ENCODE results near the gene NPFF. TPM values are rescaled to one million over a fixed set of nuclear protein-coding genes. Genes with fewer than 3 reads are reported as not detected.
A peak's percentile ranks its signal among the peaks of the same experiment; 100 is the strongest.

NPFF gene
- total RNA-seq, 1 donor from 2014 or later: not detected

DNA sequence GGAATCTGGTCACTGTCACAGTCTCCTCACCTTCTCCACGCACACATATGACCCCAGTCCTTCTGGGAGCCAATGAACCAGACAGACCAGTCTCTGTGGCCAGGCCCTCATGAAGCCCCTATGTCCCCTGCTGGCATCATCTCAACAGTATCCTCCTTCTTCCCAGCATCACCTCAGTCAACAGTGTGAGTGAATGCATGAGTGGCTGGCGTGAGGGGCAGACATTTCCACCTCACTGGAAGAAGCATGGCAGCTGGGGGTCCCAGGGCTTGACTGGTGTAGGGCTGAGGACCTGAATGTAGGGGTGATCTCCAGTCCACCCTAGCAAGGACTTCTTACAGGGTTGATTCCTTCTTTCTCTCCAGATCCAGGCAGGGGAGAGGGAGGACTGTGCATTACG, 9.8 kb downstream of the NPFF start:
- H3K27ac ChIP-seq (ENCODE audit: low read depth, low read length): no peak overlapping the region
- no peaks in the 10 kb centered on the region for H3K27me3 ChIP-seq (ENCODE audit: control insufficient read depth in 3 of 3, insufficient read depth in 3 of 3, low read length in 3 of 3)
- H3K9ac ChIP-seq (ENCODE audit: low read depth in 1 of 3, low read length in 3 of 3): no peak overlapping the region
- no peaks in the 10 kb centered on the region for H3K36me3 ChIP-seq (ENCODE audit: control insufficient read depth in 3 of 3, insufficient read depth in 3 of 3, low read length in 3 of 3)
- H3K4me1 ChIP-seq (ENCODE audit: control insufficient read depth in 3 of 3, insufficient read depth in 3 of 3, low read length in 3 of 3): peaks cover 43 to 55% (median 45%) of the 10 kb centered on the region in 3 donors
- H3K4me3 ChIP-seq (ENCODE audit: low read length in 3 of 3): no peak overlapping the region
- no peaks in the 10 kb centered on the region for H3K9me3 ChIP-seq (ENCODE audit: control insufficient read depth in 3 of 3, low read length in 3 of 3)

DNA sequence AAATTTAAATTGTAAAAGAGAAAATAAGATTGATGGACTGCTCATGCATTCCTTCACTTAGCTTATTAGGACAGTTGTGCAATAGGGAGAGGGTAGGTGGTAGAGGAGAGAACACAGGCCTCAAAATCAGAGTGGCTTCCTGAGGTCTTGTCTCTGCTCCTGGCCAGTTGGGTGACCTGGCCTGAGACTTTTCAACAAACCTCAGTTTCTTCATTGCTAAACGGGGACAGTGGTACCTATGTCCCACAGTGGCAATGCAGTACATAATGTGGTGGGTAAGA, 10.6 kb downstream of the NPFF start:
- no peak overlapping the region for H3K4me3 ChIP-seq (ENCODE audit: low read length in 3 of 3)
- H3K27me3 ChIP-seq (ENCODE audit: control insufficient read depth in 3 of 3, insufficient read depth in 3 of 3, low read length in 3 of 3): no peaks in the 10 kb centered on the region
- no peaks in the 10 kb centered on the region for H3K36me3 ChIP-seq (ENCODE audit: control insufficient read depth in 3 of 3, insufficient read depth in 3 of 3, low read length in 3 of 3)
- no peaks in the 10 kb centered on the region for H3K9me3 ChIP-seq (ENCODE audit: control insufficient read depth in 3 of 3, low read length in 3 of 3)
- peak overlapping the region; percentile 6 for H3K27ac ChIP-seq (ENCODE audit: low read depth, low read length)
- H3K9ac ChIP-seq (ENCODE audit: low read depth in 1 of 3, low read length in 3 of 3): no peak overlapping the region
- peaks cover 41 to 54% (median 44%) of the 10 kb centered on the region in 3 donors for H3K4me1 ChIP-seq (ENCODE audit: control insufficient read depth in 3 of 3, insufficient read depth in 3 of 3, low read length in 3 of 3)

DNA sequence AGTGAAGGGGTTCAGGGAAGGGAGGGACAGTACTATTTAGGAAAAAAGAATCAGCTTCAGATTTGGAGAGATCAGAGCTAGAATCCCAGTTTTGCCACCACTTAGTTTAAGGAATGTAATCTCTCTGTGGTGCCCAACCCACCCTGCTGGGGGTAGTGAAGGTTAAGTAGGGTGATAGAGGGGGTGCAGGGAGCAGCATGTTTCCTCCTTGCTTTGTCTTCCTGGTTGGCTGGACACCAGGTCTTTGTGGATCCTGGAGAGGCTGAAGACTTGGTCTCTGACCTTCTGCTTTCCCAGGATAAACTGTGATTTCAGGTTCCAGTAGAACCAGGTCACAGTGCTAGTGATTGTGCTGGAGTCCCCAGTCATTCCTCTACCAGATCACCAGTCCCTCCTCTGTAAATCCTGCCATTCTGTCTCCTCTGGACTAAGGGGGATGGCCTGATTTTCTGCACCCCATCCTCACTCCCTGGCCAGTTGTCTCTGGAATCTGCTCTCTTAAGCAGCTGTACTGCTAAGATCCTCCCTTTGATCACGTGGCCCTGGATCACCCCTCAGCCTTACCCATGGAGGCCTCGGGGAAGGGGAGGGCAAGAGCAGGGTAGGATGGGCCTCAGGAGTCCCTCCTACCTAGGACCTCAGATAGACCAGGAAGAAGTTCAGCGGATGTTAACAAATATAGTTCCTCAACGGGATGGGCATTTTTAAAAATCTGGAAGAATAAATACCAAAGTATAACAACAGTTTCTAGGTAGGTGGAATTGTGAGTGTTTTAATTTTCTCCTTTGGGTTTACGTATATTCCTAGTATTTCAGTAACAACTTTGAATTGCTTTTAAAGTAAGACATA, 11.2 kb downstream of the NPFF start:
- Histone ChIP-seq H3K36me3 (ENCODE audit: control insufficient read depth in 3 of 3, insufficient read depth in 3 of 3, low read length in 3 of 3) (no peaks in the 10 kb centered on the region), H3K4me3 (ENCODE audit: low read length in 3 of 3) (no peak overlapping the region), H3K9ac (ENCODE audit: low read depth in 1 of 3, low read length in 3 of 3) (no peak overlapping the region), H3K27ac (ENCODE audit: low read depth, low read length) (peak overlapping the region; percentile 6), H3K9me3 (ENCODE audit: control insufficient read depth in 3 of 3, low read length in 3 of 3) (no peaks in the 10 kb centered on the region), H3K4me1 (ENCODE audit: control insufficient read depth in 3 of 3, insufficient read depth in 3 of 3, low read length in 3 of 3) (peaks cover 37 to 48% (median 41%) of the 10 kb centered on the region in 3 donors), H3K27me3 (ENCODE audit: control insufficient read depth in 3 of 3, insufficient read depth in 3 of 3, low read length in 3 of 3) (no peaks in the 10 kb centered on the region)

DNA sequence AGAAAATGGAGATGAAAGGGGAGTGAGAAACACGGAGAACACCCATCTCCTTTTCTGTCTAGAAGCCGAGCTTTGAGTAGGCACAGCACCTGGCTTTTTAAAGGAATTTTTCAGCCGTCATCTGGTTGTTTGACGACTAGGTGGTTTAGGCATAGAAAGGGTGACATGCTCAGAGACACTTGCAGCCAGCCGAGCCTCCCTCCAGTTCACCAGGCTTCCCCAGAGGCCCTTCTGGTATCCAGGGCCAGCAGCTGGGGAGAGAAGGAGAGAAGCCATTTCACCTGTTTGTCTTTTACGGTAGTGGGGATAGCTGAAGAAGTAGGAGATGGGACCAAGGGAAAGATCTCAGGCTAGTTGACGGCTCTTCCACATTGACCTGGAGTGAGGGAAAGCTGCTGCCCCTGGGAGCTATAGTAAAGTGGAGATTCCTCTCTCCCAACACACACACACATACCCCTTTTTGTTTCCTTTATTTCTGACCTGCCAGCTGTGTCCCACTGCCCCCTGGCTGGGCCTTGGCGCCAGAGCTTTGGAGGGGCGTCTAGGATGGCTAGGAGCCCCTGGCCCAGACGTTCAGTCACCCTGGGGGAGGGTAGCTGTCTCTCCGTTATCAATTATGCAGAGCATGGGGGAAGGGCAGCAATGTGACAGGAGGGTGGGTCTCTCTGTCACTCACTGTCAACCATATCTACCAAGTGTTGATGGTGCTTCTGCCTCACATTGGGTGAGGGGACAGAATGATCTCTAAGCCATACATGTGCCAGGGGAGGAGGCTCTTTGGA, 13.5 kb downstream of the NPFF start:
- Histone ChIP-seq H3K9me3 (ENCODE audit: control insufficient read depth in 3 of 3, low read length in 3 of 3) (no peaks in the 10 kb centered on the region), H3K4me1 (ENCODE audit: control insufficient read depth in 3 of 3, insufficient read depth in 3 of 3, low read length in 3 of 3) (peaks cover 23 to 35% (median 32%) of the 10 kb centered on the region in 3 donors), H3K4me3 (ENCODE audit: low read length in 3 of 3) (peak overlapping the region; percentile 77 to 82 (median 80)), H3K27ac (ENCODE audit: low read depth, low read length) (peak overlapping the region; percentile 83), H3K9ac (ENCODE audit: low read depth in 1 of 3, low read length in 3 of 3) (peak overlapping the region; percentile 69 to 80 (median 69)), H3K36me3 (ENCODE audit: control insufficient read depth in 3 of 3, insufficient read depth in 3 of 3, low read length in 3 of 3) (no peaks in the 10 kb centered on the region), H3K27me3 (ENCODE audit: control insufficient read depth in 3 of 3, insufficient read depth in 3 of 3, low read length in 3 of 3) (no peaks in the 10 kb centered on the region)

DNA sequence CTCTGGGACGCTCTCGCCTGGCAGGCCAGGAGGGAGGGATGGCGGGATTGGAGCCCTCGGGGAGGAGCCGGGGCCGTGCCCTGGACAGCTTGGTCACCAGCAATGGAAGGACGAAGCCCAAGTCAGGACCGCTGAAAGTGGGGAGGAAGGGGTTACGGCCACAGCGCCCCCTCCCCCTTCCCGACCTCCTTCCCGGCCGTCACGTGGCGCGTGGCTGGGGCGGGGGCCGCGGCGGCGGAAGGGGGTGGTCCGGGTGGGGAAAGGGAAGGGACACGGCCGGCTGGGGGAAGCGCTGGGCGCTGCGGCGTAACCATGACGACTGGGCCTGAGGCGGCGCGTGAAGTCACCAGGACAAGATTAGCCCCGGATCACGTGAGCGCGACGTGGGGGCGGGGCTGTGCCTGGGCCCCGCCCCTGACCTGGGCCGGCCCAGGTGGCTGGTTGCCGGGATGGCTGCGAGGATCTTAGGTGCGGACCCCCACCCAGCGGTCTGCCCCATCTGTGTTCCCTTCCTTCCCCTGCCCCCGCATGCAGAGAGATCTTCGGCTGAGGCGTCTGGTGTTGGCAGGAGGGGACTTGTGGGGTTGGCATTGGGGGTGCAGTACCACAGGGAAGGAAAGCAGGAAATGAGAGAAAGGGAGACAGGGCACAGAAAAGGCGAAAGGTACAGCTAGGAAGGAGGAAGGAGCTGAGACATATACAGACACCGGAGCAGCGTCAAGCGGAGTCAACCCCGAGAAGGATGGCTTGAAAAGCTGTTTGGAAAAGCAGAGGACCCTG, 14.3 kb downstream of the NPFF start:
- H3K4me3 ChIP-seq (ENCODE audit: low read length in 3 of 3): peak overlapping the region; percentile 77 to 82 (median 80)
- H3K4me1 ChIP-seq (ENCODE audit: control insufficient read depth in 3 of 3, insufficient read depth in 3 of 3, low read length in 3 of 3): peaks cover 18 to 29% (median 26%) of the 10 kb centered on the region in 3 donors
- no peaks in the 10 kb centered on the region for H3K9me3 ChIP-seq (ENCODE audit: control insufficient read depth in 3 of 3, low read length in 3 of 3)
- peak overlapping the region; percentile 83 for H3K27ac ChIP-seq (ENCODE audit: low read depth, low read length)
- peaks cover 0 to 2% (median 0%) of the 10 kb centered on the region in 3 donors for H3K36me3 ChIP-seq (ENCODE audit: control insufficient read depth in 3 of 3, insufficient read depth in 3 of 3, low read length in 3 of 3)
- H3K9ac ChIP-seq (ENCODE audit: low read depth in 1 of 3, low read length in 3 of 3): peak overlapping the region; percentile 69 to 80 (median 80)
- no peaks in the 10 kb centered on the region for H3K27me3 ChIP-seq (ENCODE audit: control insufficient read depth in 3 of 3, insufficient read depth in 3 of 3, low read length in 3 of 3)

DNA sequence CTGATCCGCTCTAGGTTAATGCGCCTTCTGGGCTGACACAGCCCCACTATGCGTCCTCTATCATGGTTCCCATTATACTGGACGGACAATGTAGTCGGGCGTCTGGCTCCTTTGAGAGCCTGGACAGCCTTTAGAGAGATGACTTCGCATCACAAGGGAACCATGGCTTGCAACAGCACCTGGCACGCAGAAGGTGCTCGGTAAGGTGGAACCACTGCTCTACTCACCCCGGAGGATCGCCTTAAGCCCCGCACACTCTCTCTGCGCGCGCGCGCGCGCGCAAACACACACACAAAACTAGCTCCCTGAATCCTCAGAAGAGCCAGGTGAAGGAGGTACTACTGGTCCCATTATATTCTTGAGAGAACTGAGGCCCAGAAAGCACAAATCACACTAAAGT, 15.1 kb downstream of the NPFF start:
- Histone ChIP-seq H3K36me3 (ENCODE audit: control insufficient read depth in 3 of 3, insufficient read depth in 3 of 3, low read length in 3 of 3) (peaks cover 0 to 8% (median 3%) of the 10 kb centered on the region in 3 donors), H3K4me3 (ENCODE audit: low read length in 3 of 3) (peak overlapping the region; percentile 59 to 82 (median 80)), H3K4me1 (ENCODE audit: control insufficient read depth in 3 of 3, insufficient read depth in 3 of 3, low read length in 3 of 3) (peaks cover 18 to 25% (median 23%) of the 10 kb centered on the region in 3 donors), H3K9ac (ENCODE audit: low read depth in 1 of 3, low read length in 3 of 3) (peak overlapping the region in 1 of 3 donors; percentile 23), H3K9me3 (ENCODE audit: control insufficient read depth in 3 of 3, low read length in 3 of 3) (no peaks in the 10 kb centered on the region), H3K27me3 (ENCODE audit: control insufficient read depth in 3 of 3, insufficient read depth in 3 of 3, low read length in 3 of 3) (no peaks in the 10 kb centered on the region), H3K27ac (ENCODE audit: low read depth, low read length) (peak overlapping the region; percentile 83)

DNA sequence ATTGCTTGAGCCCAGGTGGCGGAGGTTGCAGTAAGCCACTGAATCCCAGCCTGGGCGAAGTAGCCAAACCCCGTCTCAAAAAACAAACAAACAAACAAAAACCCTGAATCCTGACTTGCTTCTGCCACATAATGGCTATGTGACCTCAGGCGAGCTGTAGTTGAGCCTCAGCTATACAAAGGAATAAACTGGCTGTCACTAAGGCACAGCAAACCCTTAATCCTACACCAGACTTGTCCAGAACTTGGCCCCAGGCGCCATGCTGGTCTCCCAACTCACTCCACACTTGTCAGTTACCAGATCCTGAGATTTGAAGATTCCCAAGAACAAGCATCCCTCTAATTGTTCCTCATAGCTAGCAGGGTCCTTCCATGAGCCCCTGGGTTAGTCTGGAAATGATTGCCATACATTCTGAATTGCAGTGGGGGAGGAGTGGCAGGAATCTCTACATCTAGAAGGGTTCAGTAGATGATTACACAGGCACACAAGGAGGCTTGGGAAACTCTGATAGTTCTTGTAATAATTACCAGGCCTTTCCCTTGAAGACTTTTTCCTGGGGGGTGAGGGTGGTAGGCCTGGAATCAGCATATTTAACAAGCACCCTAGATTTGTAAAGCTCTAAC, 17.9 kb downstream of the NPFF start:
- Histone ChIP-seq H3K4me1 (ENCODE audit: control insufficient read depth in 3 of 3, insufficient read depth in 3 of 3, low read length in 3 of 3) (peaks cover 13 to 18% (median 16%) of the 10 kb centered on the region in 3 donors), H3K27me3 (ENCODE audit: control insufficient read depth in 3 of 3, insufficient read depth in 3 of 3, low read length in 3 of 3) (no peaks in the 10 kb centered on the region)

DNA sequence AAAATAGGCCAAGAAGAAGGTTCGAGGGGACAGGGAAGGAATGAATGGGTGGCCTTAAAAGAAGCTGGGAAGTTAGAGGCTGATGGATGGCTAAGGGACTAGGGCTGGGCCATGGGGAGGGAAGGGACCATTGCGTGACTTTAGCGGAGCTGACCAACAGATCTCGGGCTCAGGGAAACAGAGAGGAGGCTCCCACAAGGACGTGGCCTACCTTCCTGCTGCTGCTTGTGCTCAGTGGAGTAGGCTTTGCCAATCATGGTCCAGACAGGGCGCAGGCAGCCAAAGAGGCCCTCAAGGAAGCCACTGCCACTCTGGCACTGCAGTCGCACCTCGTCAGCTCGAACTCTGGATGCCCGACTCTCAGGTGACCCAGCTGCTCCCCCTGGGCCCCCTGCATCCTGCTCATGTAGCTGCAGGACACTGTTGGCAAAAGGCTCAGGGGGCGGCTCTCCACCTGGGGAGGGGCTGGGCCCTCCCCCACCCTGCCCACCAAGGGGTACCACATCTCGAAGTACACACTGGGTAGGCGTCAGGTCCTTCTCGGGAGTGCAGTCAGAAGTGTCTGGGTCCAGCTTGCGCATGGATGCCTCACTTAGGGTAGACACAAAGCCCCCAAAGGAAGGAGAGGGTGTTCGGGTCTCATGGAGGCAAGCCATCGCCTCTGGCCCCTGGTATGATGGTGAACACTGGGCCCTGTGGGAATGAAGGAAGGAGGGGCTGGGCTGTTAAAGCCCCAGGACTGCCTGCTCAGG, 20.4 kb downstream of the NPFF start:
- Histone ChIP-seq H3K9ac (ENCODE audit: low read depth in 1 of 3, low read length in 3 of 3) (peak overlapping the region in 1 of 3 donors; percentile 11), H3K4me1 (ENCODE audit: control insufficient read depth in 3 of 3, insufficient read depth in 3 of 3, low read length in 3 of 3) (peaks cover 0 to 9% (median 7%) of the 10 kb centered on the region in 3 donors), H3K36me3 (ENCODE audit: control insufficient read depth in 3 of 3, insufficient read depth in 3 of 3, low read length in 3 of 3) (peaks cover 26 to 47% (median 41%) of the 10 kb centered on the region in 3 donors), H3K27me3 (ENCODE audit: control insufficient read depth in 3 of 3, insufficient read depth in 3 of 3, low read length in 3 of 3) (no peaks in the 10 kb centered on the region), H3K27ac (ENCODE audit: low read depth, low read length) (no peak overlapping the region), H3K4me3 (ENCODE audit: low read length in 3 of 3) (no peak overlapping the region), H3K9me3 (ENCODE audit: control insufficient read depth in 3 of 3, low read length in 3 of 3) (no peaks in the 10 kb centered on the region)

More for the DNA sequence above, 17.9 kb downstream of the NPFF start:
- H3K27ac ChIP-seq (ENCODE audit: low read depth, low read length): no peak overlapping the region
- H3K9me3 ChIP-seq (ENCODE audit: control insufficient read depth in 3 of 3, low read length in 3 of 3): no peaks in the 10 kb centered on the region
- H3K9ac ChIP-seq (ENCODE audit: low read depth in 1 of 3, low read length in 3 of 3): no peak overlapping the region
- H3K36me3 ChIP-seq (ENCODE audit: control insufficient read depth in 3 of 3, insufficient read depth in 3 of 3, low read length in 3 of 3): peaks cover 18 to 30% (median 20%) of the 10 kb centered on the region in 3 donors
- H3K4me3 ChIP-seq (ENCODE audit: low read length in 3 of 3): no peak overlapping the region

All from skeletal muscle tissue (tissue), 4 donors.